ENCODE data around the gene KIF26B. TPM values are rescaled to one million over a fixed set of nuclear protein-coding genes. Genes with fewer than 3 reads are reported as not detected.

Gene KIF26B
- polyA plus RNA-seq, 2 of the 4 experiments (the other 2 are of a cell fraction): 0.01 to 0.04 TPM

DNA sequence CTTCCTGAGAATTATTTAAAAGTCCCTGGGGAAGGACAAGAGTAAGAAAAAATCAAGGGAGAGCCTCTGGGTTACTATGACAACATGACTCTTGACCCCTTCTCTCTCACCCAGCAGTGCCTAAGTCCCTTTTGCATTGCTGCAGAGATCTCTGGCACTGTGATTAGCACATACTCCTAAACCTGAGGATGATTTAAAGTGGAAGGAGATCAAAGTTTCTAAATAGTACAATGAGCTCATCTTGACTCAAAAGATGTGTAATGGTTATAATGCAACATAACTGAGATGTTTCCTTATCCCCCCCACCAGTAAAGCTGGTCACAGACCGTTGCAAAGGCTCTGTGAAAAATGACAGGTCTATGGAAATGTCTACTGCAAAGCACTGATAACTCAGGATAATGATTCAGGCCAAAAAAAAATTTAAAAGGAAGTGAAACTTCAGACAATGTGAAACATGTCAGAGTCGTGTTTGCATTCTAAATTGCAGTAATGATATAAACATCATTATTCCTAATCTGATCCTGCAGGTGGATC lies 519.2 kb downstream of the KIF26B start:
- Histone ChIP-seq H3K4me1 (no peaks in the 10 kb centered on the region), H3K4me2 (no peak overlapping the region), H3K4me3 (no peak overlapping the region), H3K27ac (no peak overlapping the region), H3K9me3 (no peaks in the 10 kb centered on the region)
- ATAC-seq (no peak), FAIRE-seq (no peak), DNase-seq (ENCODE audit: low read depth in 1 of 2, low spot score in 1 of 2) (no peak)
- no peak for TF ChIP-seq JUNB (IDR thresholded peaks at IDR 0.05)
- TF ChIP-seq, protein P1, sequence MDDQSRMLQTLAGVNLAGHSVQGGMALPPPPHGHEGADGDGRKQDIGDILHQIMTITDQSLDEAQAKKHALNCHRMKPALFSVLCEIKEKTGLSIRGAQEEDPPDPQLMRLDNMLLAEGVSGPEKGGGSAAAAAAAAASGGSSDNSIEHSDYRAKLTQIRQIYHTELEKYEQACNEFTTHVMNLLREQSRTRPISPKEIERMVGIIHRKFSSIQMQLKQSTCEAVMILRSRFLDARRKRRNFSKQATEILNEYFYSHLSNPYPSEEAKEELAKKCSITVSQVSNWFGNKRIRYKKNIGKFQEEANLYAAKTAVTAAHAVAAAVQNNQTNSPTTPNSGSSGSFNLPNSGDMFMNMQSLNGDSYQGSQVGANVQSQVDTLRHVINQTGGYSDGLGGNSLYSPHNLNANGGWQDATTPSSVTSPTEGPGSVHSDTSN (IDR thresholded peaks at IDR 0.05): no peak
- POLR2A ChIA-PET: no interaction called here
- CTCF ChIA-PET: no interaction called here
- 8% methylated on average over 2 of the region's 2 CpGs for WGBS (ENCODE audit: missing lambda C conversion rate)

DNA sequence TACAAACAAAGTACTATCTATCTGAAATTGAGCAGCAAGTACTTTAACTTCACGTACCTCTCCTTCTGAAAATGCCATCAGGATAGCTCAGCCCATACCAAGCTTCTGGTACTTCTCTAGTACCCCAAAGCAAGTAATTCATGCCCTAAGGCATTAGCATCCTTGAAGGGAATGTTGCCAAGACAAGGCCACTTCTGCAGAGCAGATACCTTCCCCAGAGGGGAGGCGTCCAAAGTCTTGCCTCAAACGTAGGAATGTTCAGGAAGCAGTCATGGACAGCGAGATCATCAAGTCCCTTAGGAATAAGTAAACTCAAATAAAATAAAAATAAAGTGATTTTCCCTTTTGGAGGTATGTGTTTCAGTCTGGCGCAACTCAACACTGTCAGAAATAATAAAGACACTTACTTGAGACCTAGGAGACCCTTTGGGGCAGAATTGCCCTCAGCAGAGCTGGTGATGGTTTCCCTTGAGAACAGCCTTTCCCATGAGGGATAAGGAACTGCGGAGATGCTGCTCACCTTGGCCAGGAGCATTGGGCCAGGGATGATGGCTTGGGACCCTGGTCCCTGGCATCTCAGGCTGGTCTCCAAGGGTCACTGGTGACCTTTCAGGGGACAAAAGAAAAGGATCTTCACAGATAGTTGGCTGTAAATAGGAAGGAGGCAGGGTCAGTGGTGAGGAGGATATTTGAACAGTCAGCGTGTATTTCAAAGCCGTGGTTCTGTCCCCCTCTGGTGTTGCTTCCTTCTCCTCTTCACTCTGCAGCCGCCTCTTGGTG lies 522.9 kb downstream of the KIF26B start:
- FAIRE-seq: no peak
- Histone ChIP-seq H3K9me3 (no peaks in the 10 kb centered on the region), H3K4me2 (no peak overlapping the region), H3K4me3 (no peak overlapping the region), H3K27ac (no peak overlapping the region), H3K4me1 (no peaks in the 10 kb centered on the region)
- ChIA-PET CTCF (no interaction called here), POLR2A (no interaction called here)
- TF ChIP-seq, protein P2, sequence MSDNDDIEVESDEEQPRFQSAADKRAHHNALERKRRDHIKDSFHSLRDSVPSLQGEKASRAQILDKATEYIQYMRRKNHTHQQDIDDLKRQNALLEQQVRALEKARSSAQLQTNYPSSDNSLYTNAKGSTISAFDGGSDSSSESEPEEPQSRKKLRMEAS (IDR thresholded peaks at IDR 0.05): no peak
- TF ChIP-seq ZC3H11A (IDR thresholded peaks at IDR 0.05) (no peak), NFE2L2 (conservative IDR thresholded peaks at IDR 0.05; ENCODE audit: low read length) (no peak), POLR2AphosphoS2 (conservative IDR thresholded peaks at IDR 0.05; ENCODE audit: low read length) (no peak), TFCP2L1 (CRISPR knock-in tag; IDR thresholded peaks at IDR 0.05) (no peak), RFX5 (IDR thresholded peaks at IDR 0.05) (no peak)
- TF ChIP-seq, protein P3, sequence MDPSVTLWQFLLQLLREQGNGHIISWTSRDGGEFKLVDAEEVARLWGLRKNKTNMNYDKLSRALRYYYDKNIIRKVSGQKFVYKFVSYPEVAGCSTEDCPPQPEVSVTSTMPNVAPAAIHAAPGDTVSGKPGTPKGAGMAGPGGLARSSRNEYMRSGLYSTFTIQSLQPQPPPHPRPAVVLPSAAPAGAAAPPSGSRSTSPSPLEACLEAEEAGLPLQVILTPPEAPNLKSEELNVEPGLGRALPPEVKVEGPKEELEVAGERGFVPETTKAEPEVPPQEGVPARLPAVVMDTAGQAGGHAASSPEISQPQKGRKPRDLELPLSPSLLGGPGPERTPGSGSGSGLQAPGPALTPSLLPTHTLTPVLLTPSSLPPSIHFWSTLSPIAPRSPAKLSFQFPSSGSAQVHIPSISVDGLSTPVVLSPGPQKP (IDR thresholded peaks at IDR 0.05; ENCODE audit: low read depth, low read length): no peak
- ATAC-seq: no peak
- WGBS (ENCODE audit: missing lambda C conversion rate): 56% methylated on average over 9 of the region's 9 CpGs
- no peak for DNase-seq (ENCODE audit: low read depth in 1 of 2, low spot score in 1 of 2)

DNA sequence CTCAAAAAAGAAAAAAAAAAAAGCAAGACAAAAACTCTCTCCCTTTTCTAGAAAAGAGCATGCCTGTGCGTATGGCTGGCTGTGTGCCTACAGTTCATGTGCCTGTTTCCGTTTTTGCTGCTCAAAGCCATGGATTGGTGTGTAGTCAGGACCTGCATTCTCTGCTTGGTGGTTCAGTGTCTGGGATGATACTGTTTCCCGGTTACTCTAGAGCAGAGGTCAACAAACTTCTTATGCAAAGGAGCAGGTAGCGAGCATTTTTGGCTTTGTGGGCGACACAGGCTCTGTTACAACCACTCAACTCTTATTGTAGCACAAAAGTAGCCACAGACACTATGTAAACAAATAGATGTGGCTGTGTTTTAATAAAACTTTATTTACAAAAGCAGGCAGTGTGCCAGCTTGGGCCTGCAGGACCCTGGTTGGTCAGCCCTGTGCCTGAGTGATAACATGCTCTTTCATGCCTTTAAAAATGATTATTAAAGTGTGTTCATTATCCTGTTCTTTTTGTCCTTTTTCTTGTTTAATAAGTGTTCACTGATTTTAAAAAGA lies 524.2 kb downstream of the KIF26B start:
- DNase-seq (ENCODE audit: low read depth in 1 of 2, low spot score in 1 of 2) (no peak), ATAC-seq (no peak), FAIRE-seq (no peak)
- TF ChIP-seq SREBF2 (IDR thresholded peaks at IDR 0.05): no peak
- no peak for TF ChIP-seq RAD21 (conservative IDR thresholded peaks at IDR 0.05 in 1 of 2, IDR thresholded peaks at IDR 0.05 in 1 of 2)
- TF ChIP-seq MYC (IDR thresholded peaks at IDR 0.05; ENCODE audit: borderline replicate concordance, low read length): no peak
- no peak for TF ChIP-seq CBX2 (IDR thresholded peaks at IDR 0.05; ENCODE audit: borderline replicate concordance, low read depth)
- TF ChIP-seq KDM5A (IDR thresholded peaks at IDR 0.05): no peak
- TF ChIP-seq ESRRA (IDR thresholded peaks at IDR 0.05; ENCODE audit: borderline replicate concordance, low read length): no peak
- TF ChIP-seq CBX8 (IDR thresholded peaks at IDR 0.05): no peak
- TF ChIP-seq MAZ (IDR thresholded peaks at IDR 0.05; ENCODE audit: borderline replicate concordance, low read depth, low read length): no peak
- no peak for TF ChIP-seq NFE2L2 (conservative IDR thresholded peaks at IDR 0.05; ENCODE audit: low read length)
- TF ChIP-seq, protein P4, sequence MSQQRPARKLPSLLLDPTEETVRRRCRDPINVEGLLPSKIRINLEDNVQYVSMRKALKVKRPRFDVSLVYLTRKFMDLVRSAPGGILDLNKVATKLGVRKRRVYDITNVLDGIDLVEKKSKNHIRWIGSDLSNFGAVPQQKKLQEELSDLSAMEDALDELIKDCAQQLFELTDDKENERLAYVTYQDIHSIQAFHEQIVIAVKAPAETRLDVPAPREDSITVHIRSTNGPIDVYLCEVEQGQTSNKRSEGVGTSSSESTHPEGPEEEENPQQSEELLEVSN (IDR thresholded peaks at IDR 0.05; ENCODE audit: borderline replicate concordance, low read depth): no peak
- TF ChIP-seq, protein P1 (IDR thresholded peaks at IDR 0.05): no peak
- TF ChIP-seq CHD2 (IDR thresholded peaks at IDR 0.05; ENCODE audit: low read length, partially characterized antibody): no peak
- TF ChIP-seq MAFK (IDR thresholded peaks at IDR 0.05; ENCODE audit: partially characterized antibody): no peak
- TF ChIP-seq HEYL (CRISPR knock-in tag; IDR thresholded peaks at IDR 0.05): no peak
- no peak for TF ChIP-seq HDAC2 (IDR thresholded peaks at IDR 0.05)
- TF ChIP-seq POLR2AphosphoS2 (conservative IDR thresholded peaks at IDR 0.05; ENCODE audit: low read length): no peak
- Histone ChIP-seq H3K4me3 (no peak overlapping the region), H3K9me3 (no peaks in the 10 kb centered on the region), H3K4me2 (no peak overlapping the region), H3K27ac (no peak overlapping the region), H3K4me1 (no peaks in the 10 kb centered on the region)
- POLR2A ChIA-PET: no interaction called here
- 66% methylated on average over 5 of the region's 5 CpGs for WGBS (ENCODE audit: missing lambda C conversion rate)
- CTCF ChIA-PET: no interaction called here

Data from A549 (cell line).